ENCODE data around the gene ZNF148.
"Not testable (repeated sequence)": the region's sequence is repeated elsewhere in the genome, so short reads cannot be mapped to it uniquely, and the experiment has no call there.

Gene ZNF148

GRCh38 chr3:125374996-125375941 lies at the start of gene ZNF148:
TSS of gene ZNF148 (minus strand) at chr3:125375325. CDS start at chr3:125313640, 61,685 bp downstream.
- peak; percentile 92 for DNase-seq

- no peak for DNase-seq
These were observed 43.2 kb upstream of the ZNF148 start for GRCh38 chr3:125418306-125418705.

GRCh38 chr3:125416235-125416634 lies 41.1 kb upstream of the ZNF148 start:
- DNase-seq: no peak

- no peak for DNase-seq
These were observed 39.5 kb upstream of the ZNF148 start for GRCh38 chr3:125414669-125415068.

- no peak for DNase-seq
These were observed 35.8 kb upstream of the ZNF148 start for GRCh38 chr3:125410922-125411321.

- DNase-seq: no peak
These were observed 30.9 kb upstream of the ZNF148 start for GRCh38 chr3:125406070-125406469.

- not testable (repeated sequence) for DNase-seq
These were observed 30.4 kb upstream of the ZNF148 start for GRCh38 chr3:125405515-125405914.

- DNase-seq: no peak
These were observed 28.7 kb upstream of the ZNF148 start for GRCh38 chr3:125403789-125404188.

GRCh38 chr3:125402639-125403038 lies 27.5 kb upstream of the ZNF148 start:
- no peak for DNase-seq

- no peak for DNase-seq
These were observed 26.3 kb upstream of the ZNF148 start for GRCh38 chr3:125401402-125401801.

GRCh38 chr3:125398952-125399351 lies 23.8 kb upstream of the ZNF148 start:
- no peak for DNase-seq

GRCh38 chr3:125395091-125395490 lies 20.0 kb upstream of the ZNF148 start:
- DNase-seq: no peak

GRCh38 chr3:125394406-125394805 lies 19.3 kb upstream of the ZNF148 start:
- no peak for DNase-seq

GRCh38 chr3:125389282-125389681 lies 14.2 kb upstream of the ZNF148 start:
- no peak for DNase-seq

GRCh38 chr3:125388369-125388768 lies 13.2 kb upstream of the ZNF148 start:
- DNase-seq: not testable (repeated sequence)

- DNase-seq: no peak
These were observed 11.7 kb upstream of the ZNF148 start for GRCh38 chr3:125386811-125387210.

- DNase-seq: no peak
These were observed 8.6 kb upstream of the ZNF148 start for GRCh38 chr3:125383744-125384143.

GRCh38 chr3:125382298-125382697 lies 7.2 kb upstream of the ZNF148 start:
- no peak for DNase-seq

- peak; percentile 22 for DNase-seq
These were observed 6.6 kb upstream of the ZNF148 start for GRCh38 chr3:125381743-125382142.

- no peak for DNase-seq
These were observed 6.2 kb upstream of the ZNF148 start for GRCh38 chr3:125381314-125381713.

- DNase-seq: no peak
These were observed 4.4 kb upstream of the ZNF148 start for GRCh38 chr3:125379483-125379882.

- DNase-seq: no peak
These were observed 3.6 kb upstream of the ZNF148 start for GRCh38 chr3:125378762-125379161.

- no peak for DNase-seq
These were observed 990 bp upstream of the ZNF148 start for GRCh38 chr3:125375950-125376679.

- peak; percentile 45 for DNase-seq
These were observed 577 bp downstream of the ZNF148 start for GRCh38 chr3:125374501-125374995.
